Activated CD8-positive, alpha-beta T cell treated with anti-CD3 and anti-CD28 coated beads, Interleukin-2, amount 10 ng/mL, durations not matched to agents 7 days and 5 days (primary cell): ENCODE data around the gene RBCK1. TPM values are rescaled to one million over a fixed set of nuclear protein-coding genes. Genes with fewer than 3 reads are reported as not detected.
"Not testable (repeated sequence)": the region's sequence is repeated elsewhere in the genome, so short reads cannot be mapped to it uniquely, and the experiment has no call there.

Source experiments
- ATAC-seq: fragments of 150-1000 bp; cut with Tn5 transposase; one replicate; pipeline ENCODE4 v1.10.0; 2021; ENCODE audit warnings: moderate library complexity
- CTCF ChIA-PET: fragments of 350-600 bp; sonication (Branson Sonifier 250); formaldehyde crosslinking; loops from one replicate; lab custom pipeline; 2021; ENCODE audit warnings: antibody characterized with exemption; lab: Charles Lee
- POLR2A ChIA-PET: fragments of 350-600 bp; sonication (Branson Sonifier 250); formaldehyde crosslinking; loops from one replicate; lab custom pipeline; 2021; ENCODE audit warnings: antibody characterized with exemption; lab: Charles Lee
- DNase-seq: peaks from one replicate; pipeline ENCODE4 v3.0.0-alpha.2; 2020
- H3K27ac Mint-ChIP-seq: one replicate; pipeline ENCODE4 v1.8.0; 2021; ENCODE audit warnings: mild to moderate bottlenecking, mixed read lengths
- H3K27me3 Mint-ChIP-seq: one replicate; pipeline ENCODE4 v1.8.0; 2021; ENCODE audit warnings: low read depth, mixed read lengths
- H3K36me3 Mint-ChIP-seq: one replicate; pipeline ENCODE4 v1.8.0; 2021; ENCODE audit warnings: low read depth, mixed read lengths
- H3K4me1 Mint-ChIP-seq: one replicate; pipeline ENCODE4 v1.8.0; 2021; ENCODE audit warnings: low read depth, mixed read lengths
- H3K4me3 Mint-ChIP-seq: one replicate; pipeline ENCODE4 v1.8.0; 2021; ENCODE audit warnings: mild to moderate bottlenecking, mixed read lengths
- H3K9me3 Mint-ChIP-seq: one replicate; pipeline ENCODE4 v1.8.0; 2022; ENCODE audit warnings: mixed read lengths; ENCODE audit not compliant: insufficient read depth
- total RNA-seq, 2 experiments: library from RNA; stranded (reverse); gene quantifications; one replicate each; pipeline ENCODE4 v1.2.3, GENCODE V29; 2021

Gene RBCK1
- total RNA-seq, 2 experiments from 2014 or later, result 135 to 149 TPM

DNA sequence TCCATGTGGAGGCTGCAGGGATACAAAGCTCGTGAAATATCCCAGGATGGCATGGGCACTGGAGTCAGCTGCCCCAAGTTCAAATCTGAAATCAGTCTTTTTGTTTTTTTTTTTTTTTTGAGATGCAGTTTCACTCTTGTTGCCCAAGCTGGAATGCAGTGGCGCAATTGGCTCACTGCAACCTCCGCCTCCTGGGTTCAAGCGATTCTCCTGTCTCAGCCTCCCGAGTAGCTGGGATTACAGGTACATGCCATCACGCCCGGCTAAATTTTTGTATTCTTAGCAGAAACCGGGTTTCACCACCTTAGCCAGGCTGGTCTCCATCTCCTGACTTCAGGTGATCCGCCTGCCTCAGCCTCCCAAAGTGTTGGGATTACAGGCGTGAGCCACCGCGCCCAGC is 30.5 kb upstream of the RBCK1 start:
- H3K36me3 Mint-ChIP-seq, ATAC-seq, DNase-seq, H3K27me3 Mint-ChIP-seq, H3K4me3 Mint-ChIP-seq, POLR2A ChIA-PET, H3K27ac Mint-ChIP-seq, H3K9me3 Mint-ChIP-seq: not testable (repeated sequence)
- CTCF ChIA-PET, result interaction anchor here (0.9 to 1.7 kb wide), 3 partner anchors 15 to 30 kb away, joined by 3 to 6 read pairs (median 3); no protein-coding TSS in a partner anchor
- peaks cover 23% of the 10 kb centered on the region for H3K4me1 Mint-ChIP-seq

DNA sequence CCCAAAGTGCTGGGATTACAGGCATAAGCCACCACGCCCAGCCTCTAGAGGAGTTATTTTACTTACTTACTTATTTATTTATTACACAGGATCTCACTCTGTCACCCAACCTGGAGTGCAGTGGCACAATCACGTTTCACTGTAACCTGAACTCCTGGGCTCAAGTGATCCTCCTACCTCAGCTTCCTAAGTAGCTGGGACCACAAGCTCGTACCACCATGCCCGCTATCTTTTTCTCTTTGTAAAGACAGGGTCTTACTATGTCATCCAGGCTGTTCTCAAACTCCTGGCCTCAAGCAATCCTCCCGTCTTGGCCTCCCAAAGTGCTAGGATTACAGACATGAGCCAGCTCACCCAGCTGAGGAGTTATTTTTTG is 29.1 kb upstream of the RBCK1 start:
- ATAC-seq, result no peak
- Mint-ChIP-seq H3K9me3 (no peaks in the 10 kb centered on the region), H3K36me3 (peaks cover 7% of the 10 kb centered on the region), H3K4me3 (no peak overlapping the region), H3K4me1 (peaks cover 22% of the 10 kb centered on the region), H3K27me3 (peaks cover 5% of the 10 kb centered on the region), H3K27ac (no peak overlapping the region)
- ChIA-PET CTCF (interaction anchor here (1.7 kb wide), 1 partner anchor 28 kb away, joined by 6 read pairs; no protein-coding TSS in a partner anchor), POLR2A (no interaction called here)
- no peak for DNase-seq

DNA sequence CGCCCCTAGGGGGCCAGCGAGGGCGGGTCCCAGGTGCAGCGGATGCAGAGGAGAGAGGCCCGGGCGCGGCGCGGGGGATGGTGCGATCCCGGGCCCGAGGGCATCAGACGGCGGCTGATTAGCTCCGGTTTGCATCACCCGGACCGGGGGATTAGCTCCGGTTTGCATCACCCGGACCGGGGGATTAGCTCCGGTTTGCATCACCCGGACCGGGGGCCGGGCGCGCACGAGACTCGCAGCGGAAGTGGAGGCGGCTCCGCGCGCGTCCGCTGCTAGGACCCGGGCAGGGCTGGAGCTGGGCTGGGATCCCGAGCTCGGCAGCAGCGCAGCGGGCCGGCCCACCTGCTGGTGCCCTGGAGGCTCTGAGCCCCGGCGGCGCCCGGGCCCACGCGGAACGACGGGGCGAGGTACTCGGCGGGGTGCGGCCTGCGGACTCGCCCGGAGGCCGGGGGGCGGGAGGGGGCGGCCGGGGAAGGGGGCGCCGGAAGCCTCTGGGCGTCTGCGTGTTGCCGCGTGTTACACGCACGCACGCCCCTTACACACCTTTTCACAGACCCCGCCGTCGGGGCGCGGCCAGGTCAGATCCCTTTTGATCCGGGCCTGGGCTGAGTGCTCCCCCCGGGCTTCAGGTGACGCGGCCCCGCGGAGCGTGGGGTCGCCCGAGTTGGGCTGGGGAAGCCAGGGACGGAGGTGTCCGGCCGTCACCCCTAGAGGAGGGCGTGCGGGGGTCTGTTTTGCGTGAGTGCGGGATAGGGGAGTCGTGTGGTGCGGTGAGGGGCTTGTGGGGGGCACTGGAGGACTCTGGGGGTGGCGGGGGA is 27.1 kb upstream of the RBCK1 start:
- Mint-ChIP-seq H3K4me1 (peaks cover 29% of the 10 kb centered on the region), H3K4me3 (peak overlapping the region; percentile 87), H3K27ac (peak overlapping the region; percentile 92), H3K36me3 (peaks cover 17% of the 10 kb centered on the region), H3K27me3 (peaks cover 2% of the 10 kb centered on the region), H3K9me3 (no peaks in the 10 kb centered on the region)
- DNase-seq (peak; percentile 72), ATAC-seq (peak; percentile 68)
- CTCF ChIA-PET, result interaction anchor here (0.9 to 2.3 kb wide), 6 partner anchors 12 to 85 kb away, joined by 3 to 9 read pairs (median 4); no protein-coding TSS in a partner anchor
- POLR2A ChIA-PET, result interaction anchor here (0.7 to 1.6 kb wide), 4 partner anchors 26 to 190 kb away, joined by 3 to 14 read pairs (median 4); partner anchors contain the start of gene TBC1D20

DNA sequence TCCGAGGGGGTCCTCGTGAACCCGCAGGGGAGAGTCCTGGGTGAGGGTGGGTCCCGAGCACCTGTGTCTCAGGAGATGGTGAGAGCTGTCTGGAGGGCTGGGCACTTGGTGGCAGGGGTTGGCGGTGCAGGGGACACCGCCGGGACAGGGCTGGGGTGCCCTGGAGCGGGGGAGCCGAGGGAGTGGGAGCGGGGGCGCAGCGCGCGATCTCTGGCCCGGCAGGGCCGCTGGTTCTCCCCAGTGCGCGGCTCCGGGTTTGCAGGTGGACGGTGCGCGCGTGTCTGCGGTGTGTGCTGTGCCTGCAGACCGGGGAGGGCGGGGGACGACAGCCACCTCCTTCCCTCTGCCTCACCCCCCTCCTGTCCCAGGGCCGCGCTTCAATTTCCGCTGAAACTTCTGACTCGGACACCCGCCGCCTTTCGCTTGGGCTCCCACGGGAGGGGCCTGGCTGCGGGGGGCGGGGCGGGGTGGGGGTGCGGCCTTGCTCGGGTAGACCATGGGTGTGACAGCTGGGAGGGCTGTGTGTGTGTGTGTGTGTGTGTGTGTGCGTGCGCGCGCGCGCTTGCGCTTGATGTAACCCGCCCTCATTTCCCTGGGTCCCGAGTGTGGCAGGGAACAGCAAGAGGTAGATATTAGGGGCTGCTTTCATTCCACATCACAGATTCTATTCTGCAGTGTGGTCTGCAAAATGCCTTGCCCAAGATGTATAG is 26.4 kb upstream of the RBCK1 start:
- POLR2A ChIA-PET, result interaction anchor here (0.6 to 1.6 kb wide), 6 partner anchors 9 to 81 kb away, joined by 3 to 8 read pairs (median 4); partner anchors contain the start of gene TBC1D20
- Mint-ChIP-seq H3K36me3 (peaks cover 20% of the 10 kb centered on the region), H3K27me3 (peaks cover 2% of the 10 kb centered on the region), H3K9me3 (no peaks in the 10 kb centered on the region), H3K4me3 (peak overlapping the region; percentile 79), H3K27ac (peak overlapping the region; percentile 87), H3K4me1 (peaks cover 29% of the 10 kb centered on the region)
- ATAC-seq (peak; percentile 77), DNase-seq (peak; percentile 91)
- CTCF ChIA-PET, result interaction anchor here (1.1 to 4.1 kb wide), 5 partner anchors 10 to 97 kb away, joined by 3 to 15 read pairs (median 6); no protein-coding TSS in a partner anchor

DNA sequence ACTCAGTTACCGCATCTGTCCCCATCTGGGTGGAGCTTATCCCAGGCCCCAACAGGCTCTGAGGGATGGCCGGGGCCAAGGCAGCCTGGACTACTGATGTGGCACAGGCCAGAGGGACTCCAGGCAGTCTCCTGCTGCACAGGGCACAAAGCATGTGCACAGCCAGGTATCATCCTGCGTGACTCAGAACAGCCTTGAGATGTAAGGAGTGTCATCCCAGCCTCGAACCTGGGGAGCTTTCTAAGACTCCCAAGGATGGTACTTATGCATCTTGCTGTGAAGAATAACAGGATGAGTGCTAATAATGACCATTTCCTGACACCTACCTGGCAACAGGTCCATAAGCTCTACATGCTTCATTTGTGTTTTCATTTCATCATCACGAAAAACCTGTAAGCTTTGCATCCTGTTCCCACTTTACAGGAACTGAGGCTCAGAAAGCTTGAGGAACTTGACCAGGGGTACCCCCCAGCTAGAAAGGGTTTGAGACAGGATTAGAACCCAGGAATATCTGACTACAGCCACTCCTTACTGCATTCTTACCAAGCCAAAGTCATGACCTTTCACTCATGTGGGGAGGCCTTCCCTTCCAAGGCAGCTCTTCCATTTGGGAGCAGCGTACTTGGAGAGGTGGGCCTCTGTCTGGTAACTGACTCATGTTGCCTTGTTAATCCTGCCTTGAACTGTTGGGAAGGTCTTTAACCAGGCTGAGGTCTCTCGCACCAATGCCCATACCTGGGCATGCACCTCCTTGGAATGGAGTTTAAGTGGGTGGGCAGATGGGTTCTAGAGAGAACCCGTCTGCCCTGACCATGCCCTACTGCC is 25.6 kb upstream of the RBCK1 start:
- DNase-seq, result no peak

DNA sequence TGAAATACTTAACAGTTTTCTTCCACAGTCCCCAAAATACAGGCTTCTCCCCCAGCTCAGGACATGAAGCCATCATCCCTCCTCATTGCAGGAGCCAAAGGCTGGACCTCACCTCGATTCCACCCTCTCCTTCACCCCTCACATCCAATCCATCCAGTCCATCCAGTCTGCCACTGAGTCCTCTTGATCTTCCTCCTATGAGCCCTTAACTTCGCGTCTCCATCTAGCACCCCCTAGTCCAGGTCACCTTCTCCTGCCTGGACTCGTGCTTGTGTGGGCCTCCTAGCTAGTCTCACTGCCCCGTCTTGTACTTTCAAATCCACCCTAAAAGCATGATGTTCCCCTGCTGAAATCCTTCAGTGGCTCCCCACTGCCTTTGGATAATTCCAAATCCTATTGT is 24.2 kb upstream of the RBCK1 start:
- Mint-ChIP-seq H3K9me3 (no peaks in the 10 kb centered on the region), H3K4me1 (peaks cover 29% of the 10 kb centered on the region), H3K4me3 (no peak overlapping the region), H3K36me3 (peaks cover 38% of the 10 kb centered on the region), H3K27ac (no peak overlapping the region), H3K27me3 (no peaks in the 10 kb centered on the region)
- DNase-seq, result no peak
- POLR2A ChIA-PET, result interaction anchor here (0.6 kb wide), 1 partner anchor 15 kb away, joined by 3 read pairs; no protein-coding TSS in a partner anchor
- ATAC-seq, result no peak
- CTCF ChIA-PET, result interaction anchor here (1.4 to 4.1 kb wide), 3 partner anchors 17 to 94 kb away, joined by 3 to 15 read pairs (median 3); no protein-coding TSS in a partner anchor

More for the DNA sequence above, 25.6 kb upstream of the RBCK1 start:
- peaks cover 29% of the 10 kb centered on the region for H3K4me1 Mint-ChIP-seq
- H3K9me3 Mint-ChIP-seq, result no peaks in the 10 kb centered on the region
- ChIA-PET POLR2A (interaction anchor here (1.0 to 1.6 kb wide), 4 partner anchors 8 to 28 kb away, joined by 3 to 8 read pairs (median 4); no protein-coding TSS in a partner anchor), CTCF (interaction anchor here (1.1 to 4.1 kb wide), 5 partner anchors 11 to 96 kb away, joined by 3 to 15 read pairs (median 6); no protein-coding TSS in a partner anchor)
- peaks cover 24% of the 10 kb centered on the region for H3K36me3 Mint-ChIP-seq
- ATAC-seq, result peak; percentile 9
- H3K27ac Mint-ChIP-seq, result peak overlapping the region; percentile 87
- H3K27me3 Mint-ChIP-seq, result peaks cover 2% of the 10 kb centered on the region
- H3K4me3 Mint-ChIP-seq, result peak overlapping the region; percentile 79

DNA sequence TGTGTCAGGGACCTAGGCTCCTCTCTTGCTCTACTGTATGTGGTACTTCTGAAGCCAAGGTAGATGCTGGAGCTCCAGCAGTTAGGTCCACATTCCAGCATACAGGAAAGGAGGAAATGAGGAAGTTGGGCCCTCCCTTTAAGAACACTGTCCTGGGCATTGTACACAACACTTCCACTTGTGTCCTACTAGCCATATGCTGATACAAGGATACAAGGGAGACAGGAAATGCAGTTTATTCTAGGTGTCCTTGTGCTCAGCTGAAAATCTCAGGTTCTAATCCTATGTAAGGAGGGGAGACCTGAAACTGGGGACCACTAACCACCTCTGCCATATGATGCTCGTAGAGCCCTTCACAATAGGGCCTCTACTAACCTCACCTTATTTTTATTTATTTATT is 23.4 kb upstream of the RBCK1 start:
- Mint-ChIP-seq H3K36me3 (peaks cover 45% of the 10 kb centered on the region), H3K9me3 (no peaks in the 10 kb centered on the region), H3K4me1 (peaks cover 28% of the 10 kb centered on the region), H3K27ac (peak overlapping the region; percentile 23), H3K27me3 (no peaks in the 10 kb centered on the region), H3K4me3 (no peak overlapping the region)
- ATAC-seq, result no peak
- ChIA-PET POLR2A (interaction anchor here (0.6 to 1.2 kb wide), 2 partner anchors 23 to 145 kb away, joined by 3 read pairs; no protein-coding TSS in a partner anchor), CTCF (interaction anchor here (1.7 to 4.1 kb wide), 2 partner anchors 23 to 93 kb away, joined by 3 to 15 read pairs; no protein-coding TSS in a partner anchor)
- no peak for DNase-seq

DNA sequence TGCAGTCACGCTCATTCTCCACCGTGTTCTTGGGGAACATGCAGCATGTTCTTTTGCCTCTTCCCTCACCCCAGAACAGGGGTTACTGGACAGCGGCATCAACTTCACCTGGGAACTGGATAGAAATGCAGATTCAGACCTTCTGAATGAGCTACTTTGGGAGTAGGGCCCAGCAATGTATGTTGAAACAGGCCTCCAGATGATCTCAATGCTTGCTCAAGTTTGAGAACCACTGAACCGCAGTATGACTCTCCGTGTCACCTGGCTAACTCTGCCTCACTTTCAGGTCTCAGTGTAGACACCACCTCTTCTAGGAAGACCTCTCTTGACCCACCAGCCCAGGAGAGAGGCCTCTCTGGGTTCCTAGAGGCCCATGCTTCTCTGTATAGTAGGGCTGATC is 22.7 kb upstream of the RBCK1 start:
- Mint-ChIP-seq H3K27me3 (no peaks in the 10 kb centered on the region), H3K27ac (peak overlapping the region; percentile 46), H3K4me3 (no peak overlapping the region), H3K4me1 (peaks cover 24% of the 10 kb centered on the region), H3K36me3 (peaks cover 50% of the 10 kb centered on the region), H3K9me3 (no peaks in the 10 kb centered on the region)
- ChIA-PET POLR2A (interaction anchor here (1.2 kb wide), 1 partner anchor 22 kb away, joined by 3 read pairs; no protein-coding TSS in a partner anchor), CTCF (interaction anchor here (1.2 to 4.1 kb wide), 2 partner anchors 22 to 55 kb away, joined by 3 to 15 read pairs; no protein-coding TSS in a partner anchor)
- no peak for ATAC-seq
- no peak for DNase-seq

DNA sequence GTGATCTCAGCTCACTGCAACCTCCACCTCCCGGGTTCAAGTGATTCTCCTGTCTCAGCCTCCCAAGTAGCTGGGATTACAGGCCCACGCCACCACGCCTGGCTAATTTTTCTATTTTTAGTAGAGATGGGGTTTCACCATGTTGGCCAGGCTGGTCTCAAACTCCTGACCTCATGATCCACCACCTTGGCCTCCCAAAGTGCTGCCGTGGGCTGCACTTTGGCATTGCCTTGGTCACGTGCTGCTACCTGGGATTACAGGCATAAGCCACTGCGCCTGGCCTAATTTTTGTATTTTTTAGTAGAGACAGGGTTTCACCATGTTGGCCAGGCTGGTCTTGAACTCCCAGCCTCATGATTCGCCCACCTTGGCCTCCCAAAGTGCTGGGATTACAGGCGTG is 21.5 kb upstream of the RBCK1 start:
- H3K27ac Mint-ChIP-seq, H3K9me3 Mint-ChIP-seq, ATAC-seq, DNase-seq, H3K27me3 Mint-ChIP-seq, H3K4me3 Mint-ChIP-seq: not testable (repeated sequence)
- POLR2A ChIA-PET, result interaction anchor here (0.6 to 1.0 kb wide), 2 partner anchors 10 to 110 kb away, joined by 3 read pairs; no protein-coding TSS in a partner anchor
- Mint-ChIP-seq H3K4me1 (peaks cover 24% of the 10 kb centered on the region), H3K36me3 (peaks cover 57% of the 10 kb centered on the region)
- CTCF ChIA-PET, result interaction anchor here (0.8 to 1.2 kb wide), 2 partner anchors 20 to 56 kb away, joined by 3 read pairs; no protein-coding TSS in a partner anchor

DNA sequence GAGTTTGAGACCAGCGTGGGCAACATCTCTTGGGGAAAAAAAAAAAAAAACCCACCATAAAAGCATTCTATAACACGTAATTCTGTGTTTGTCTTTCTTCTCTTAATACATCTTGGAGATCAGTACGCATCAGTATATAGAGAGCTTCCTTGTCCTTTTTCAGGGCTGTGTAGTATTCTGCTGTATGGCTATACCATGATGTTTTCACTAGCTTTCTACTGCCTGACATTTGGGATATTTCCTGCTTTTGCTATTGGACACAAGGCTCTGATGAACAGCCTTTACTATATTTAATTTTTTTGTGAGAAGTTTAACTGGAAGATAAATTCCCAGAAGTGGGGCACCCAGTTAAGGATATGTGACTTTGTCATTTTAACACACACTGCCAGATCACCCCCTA is 20.6 kb upstream of the RBCK1 start:
- H3K36me3 Mint-ChIP-seq, result peaks cover 65% of the 10 kb centered on the region
- DNase-seq, result no peak
- ChIA-PET CTCF (no interaction called here), POLR2A (no interaction called here)
- no peaks in the 10 kb centered on the region for H3K9me3 Mint-ChIP-seq
- no peak overlapping the region for H3K27ac Mint-ChIP-seq
- peaks cover 18% of the 10 kb centered on the region for H3K4me1 Mint-ChIP-seq
- no peak for ATAC-seq
- no peak overlapping the region for H3K4me3 Mint-ChIP-seq
- no peaks in the 10 kb centered on the region for H3K27me3 Mint-ChIP-seq
